HepG2 (cell line): ENCODE results near the gene DHRS11. TPM values are rescaled to one million over a fixed set of nuclear protein-coding genes. Genes with fewer than 3 reads are reported as not detected.
A peak's percentile ranks its signal among the peaks of the same experiment; 100 is the strongest.

Source experiments
- ATF7-NPFF ChIP-seq: sonication (generic); formaldehyde crosslinking; IDR thresholded peaks from 2 replicates; pipeline ENCODE4 v1.8.1; 2023; ENCODE audit warnings: mild to moderate bottlenecking, low read depth, missing genetic modification reagents, moderate library complexity
- BCL3 ChIP-seq: sonication (generic); formaldehyde crosslinking; IDR thresholded peaks from 2 replicates; pipeline ENCODE4 v1.5.1; 2020; ENCODE audit warnings: mild to moderate bottlenecking, missing genetic modification reagents, moderate library complexity
- CBFB ChIP-seq: sonication (generic); formaldehyde crosslinking; IDR thresholded peaks from 2 replicates; pipeline ENCODE4 v1.4.0; 2020; ENCODE audit warnings: missing genetic modification reagents
- GATAD1 ChIP-seq: IDR thresholded peaks from 2 replicates; pipeline ENCODE4 v1.6.1; 2016; ENCODE audit warnings: missing genetic modification reagents, missing compliant biosample characterization
- IRF2 ChIP-seq: IDR thresholded peaks from 2 replicates; pipeline ENCODE4 v1.6.1; 2018; ENCODE audit warnings: missing genetic modification reagents, missing compliant biosample characterization
- IRX3 ChIP-seq: sonication (generic); formaldehyde crosslinking; IDR thresholded peaks from 2 replicates; pipeline ENCODE4 v1.8.1; 2023; ENCODE audit warnings: mild to moderate bottlenecking, low read depth, missing genetic modification reagents, borderline replicate concordance
- KLF12 ChIP-seq: sonication (generic); formaldehyde crosslinking; IDR thresholded peaks from 2 replicates; pipeline ENCODE4 v1.4.0; 2020; ENCODE audit warnings: missing genetic modification reagents, borderline replicate concordance
- KMT2A ChIP-seq: sonication (generic); formaldehyde crosslinking; IDR thresholded peaks from 2 replicates; pipeline ENCODE4 v1.4.0; 2020; ENCODE audit warnings: missing genetic modification reagents
- RBFOX2 ChIP-seq: fragments of 200-400 bp; formaldehyde crosslinking; IDR thresholded peaks from 2 replicates; pipeline ENCODE4 v1.6.1; 2017; ENCODE audit warnings: low read depth, mild to moderate bottlenecking, low read length
- RELA ChIP-seq: sonication (generic); formaldehyde crosslinking; IDR thresholded peaks from 2 replicates; pipeline ENCODE4 v1.4.0; 2020; ENCODE audit warnings: missing genetic modification reagents
- SP140L ChIP-seq: sonication (generic); formaldehyde crosslinking; IDR thresholded peaks from 2 replicates; pipeline ENCODE4 v1.4.0; 2020; ENCODE audit warnings: missing genetic modification reagents, borderline replicate concordance
- SP2 ChIP-seq: sonication (generic); formaldehyde crosslinking; IDR thresholded peaks from 2 replicates; pipeline ENCODE4 v1.5.1; 2020; ENCODE audit warnings: mild to moderate bottlenecking, missing genetic modification reagents
- SP5 ChIP-seq: IDR thresholded peaks from 2 replicates; pipeline ENCODE4 v1.6.1; 2016; ENCODE audit warnings: low read depth, borderline replicate concordance
- STAT5B ChIP-seq: sonication (generic); formaldehyde crosslinking; IDR thresholded peaks from 2 replicates; pipeline ENCODE4 v1.4.0; 2020; ENCODE audit warnings: missing genetic modification reagents
- THAP11 ChIP-seq: IDR thresholded peaks from 2 replicates; pipeline ENCODE4 v1.6.1; 2016; ENCODE audit warnings: missing biosample characterization, missing genetic modification reagents
- WIZ ChIP-seq: sonication (generic); formaldehyde crosslinking; IDR thresholded peaks from 2 replicates; pipeline ENCODE4 v1.5.1; 2020; ENCODE audit warnings: mild to moderate bottlenecking, missing genetic modification reagents
- ZNF124 ChIP-seq: sonication (generic); formaldehyde crosslinking; IDR thresholded peaks from 2 replicates; pipeline ENCODE4 v1.4.0; 2020; ENCODE audit warnings: missing genetic modification reagents
- ZNF816 ChIP-seq: sonication (generic); formaldehyde crosslinking; IDR thresholded peaks from 2 replicates; pipeline ENCODE4 v1.8.0; 2022; ENCODE audit warnings: missing genetic modification reagents, mild to moderate bottlenecking, borderline replicate concordance
- polyA plus RNA-seq, 8 experiments: library from polyadenylated mRNA; depleted of rRNA in 3 of 8; stranded (reverse) in 7 of 8; unstranded in 1 of 8; fragments of >200 nt; fragmentation: Illumina TruSeq in 4 of 8; extraction: Trizol in 4 of 8; gene quantifications; 2 replicates each; pipeline versions ENCODE4 v1.2.1 to v1.2.3, GENCODE V29; 2011 to 2016; ENCODE audit warnings: low read depth in 4 of 8, missing spikeins in 1 of 8, mixed read lengths in 1 of 8; ENCODE audit not compliant: insufficient read depth in 1 of 8
- total RNA-seq, 5 experiments: library from RNA; depleted of rRNA; stranded (reverse); fragments of >200 nt; fragmentation: Illumina TruSeq; extraction: Trizol; gene quantifications; 2 replicates each; pipeline ENCODE4 v1.2.3, GENCODE V29; 2016; ENCODE audit warnings: low read depth in 1 of 5
- TF ChIP-seq, protein P1 (sequence below), 2 experiments: fragments of 450-650 bp in 1 of 2; sonication (generic) in 1 of 2; formaldehyde crosslinking in 1 of 2; IDR thresholded peaks; 2 replicates each; pipeline versions ENCODE4 v1.6.1 to v1.8.0; 2016 to 2022; ENCODE audit warnings: antibody characterized with exemption in 1 of 2, mild to moderate bottlenecking in 1 of 2, missing genetic modification reagents in 1 of 2

The DHRS11 gene
- total and polyA plus RNA-seq, 2 of the 13 experiments (the other 11 are each of a cell fraction or from before 2014, with no cell fraction given) = 28.4 to 41.9 TPM

GRCh38 chr17:36591434-36592315 is at the start of gene DHRS11 (continued):
- TF ChIP-seq, protein P1, sequence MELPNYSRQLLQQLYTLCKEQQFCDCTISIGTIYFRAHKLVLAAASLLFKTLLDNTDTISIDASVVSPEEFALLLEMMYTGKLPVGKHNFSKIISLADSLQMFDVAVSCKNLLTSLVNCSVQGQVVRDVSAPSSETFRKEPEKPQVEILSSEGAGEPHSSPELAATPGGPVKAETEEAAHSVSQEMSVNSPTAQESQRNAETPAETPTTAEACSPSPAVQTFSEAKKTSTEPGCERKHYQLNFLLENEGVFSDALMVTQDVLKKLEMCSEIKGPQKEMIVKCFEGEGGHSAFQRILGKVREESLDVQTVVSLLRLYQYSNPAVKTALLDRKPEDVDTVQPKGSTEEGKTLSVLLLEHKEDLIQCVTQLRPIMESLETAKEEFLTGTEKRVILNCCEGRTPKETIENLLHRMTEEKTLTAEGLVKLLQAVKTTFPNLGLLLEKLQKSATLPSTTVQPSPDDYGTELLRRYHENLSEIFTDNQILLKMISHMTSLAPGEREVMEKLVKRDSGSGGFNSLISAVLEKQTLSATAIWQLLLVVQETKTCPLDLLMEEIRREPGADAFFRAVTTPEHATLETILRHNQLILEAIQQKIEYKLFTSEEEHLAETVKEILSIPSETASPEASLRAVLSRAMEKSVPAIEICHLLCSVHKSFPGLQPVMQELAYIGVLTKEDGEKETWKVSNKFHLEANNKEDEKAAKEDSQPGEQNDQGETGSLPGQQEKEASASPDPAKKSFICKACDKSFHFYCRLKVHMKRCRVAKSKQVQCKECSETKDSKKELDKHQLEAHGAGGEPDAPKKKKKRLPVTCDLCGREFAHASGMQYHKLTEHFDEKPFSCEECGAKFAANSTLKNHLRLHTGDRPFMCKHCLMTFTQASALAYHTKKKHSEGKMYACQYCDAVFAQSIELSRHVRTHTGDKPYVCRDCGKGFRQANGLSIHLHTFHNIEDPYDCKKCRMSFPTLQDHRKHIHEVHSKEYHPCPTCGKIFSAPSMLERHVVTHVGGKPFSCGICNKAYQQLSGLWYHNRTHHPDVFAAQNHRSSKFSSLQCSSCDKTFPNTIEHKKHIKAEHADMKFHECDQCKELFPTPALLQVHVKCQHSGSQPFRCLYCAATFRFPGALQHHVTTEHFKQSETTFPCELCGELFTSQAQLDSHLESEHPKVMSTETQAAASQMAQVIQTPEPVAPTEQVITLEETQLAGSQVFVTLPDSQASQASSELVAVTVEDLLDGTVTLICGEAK (IDR thresholded peaks at IDR 0.05) = no peak
- TF ChIP-seq, protein P1 (CRISPR knock-in tag; IDR thresholded peaks at IDR 0.05) = no peak
- no peak for TF ChIP-seq STAT5B (CRISPR knock-in tag)
- no peak for TF ChIP-seq SP140L (CRISPR knock-in tag)
- TF ChIP-seq ZNF124 (CRISPR knock-in tag) = no peak
- TF ChIP-seq GATAD1 (CRISPR knock-in tag) = peak; percentile 32; the same call in 1 of the 2 replicates
- TF ChIP-seq RELA (CRISPR knock-in tag) = no peak
- peak; percentile 84 for TF ChIP-seq SP5 (CRISPR knock-in tag)
- no peak for TF ChIP-seq KLF12
- 0 out of 2 replicates have a peak, but pooled peaks have one; percentile 19 for TF ChIP-seq THAP11 (CRISPR knock-in tag)
- TF ChIP-seq IRX3 (CRISPR knock-in tag) = 0 out of 2 replicates have a peak, but pooled peaks have one; percentile 48
- peak; percentile 76; the same call in 1 of the 2 replicates for TF ChIP-seq SP2 (CRISPR knock-in tag)
- TF ChIP-seq RBFOX2 = peak; percentile 61
- TF ChIP-seq BCL3 (CRISPR knock-in tag) = peak; percentile 41; the same call in 1 of the 2 replicates
- peak; percentile 77; the same call in 1 of the 2 replicates for TF ChIP-seq ATF7-NPFF
- no peak for TF ChIP-seq CBFB (CRISPR knock-in tag)
- TF ChIP-seq ZNF816 (CRISPR knock-in tag) = no peak
- TF ChIP-seq IRF2 (CRISPR knock-in tag) = no peak
- no peak for TF ChIP-seq WIZ
- no peak for TF ChIP-seq KMT2A (CRISPR knock-in tag)
